SK-N-SH treated with all-trans-retinoic acid at 6 μM for 48 hours (cell line): ENCODE data around the gene ICE1.

Source experiments
- ATAC-seq: fragments of 200-7000 bp; cut with Tn5 transposase; 3 replicates; pipeline ENCODE4 v1.9.1; 2020; ENCODE audit warnings: mild to moderate bottlenecking, moderate library complexity
- ARNTL ChIP-seq: fragments of 450-650 bp; formaldehyde crosslinking; IDR thresholded peaks from 2 replicates; pipeline ENCODE4 v1.5.0; 2020; ENCODE audit warnings: low read depth, mild to moderate bottlenecking, moderate library complexity, borderline replicate concordance
- BACH2 ChIP-seq: fragments of 250-450 bp; sonication (Bioruptor Pico); IDR thresholded peaks from 2 replicates; pipeline ENCODE4 v1.9.0; 2021; ENCODE audit warnings: mild to moderate bottlenecking, borderline replicate concordance
- CSDC2 ChIP-seq: fragments of 250-450 bp; sonication (Bioruptor Pico); IDR thresholded peaks from 2 replicates; pipeline ENCODE4 v1.5.0; 2020; ENCODE audit warnings: mild to moderate bottlenecking, moderate library complexity
- ESRRG ChIP-seq: fragments of 250-450 bp; sonication (Bioruptor Pico); IDR thresholded peaks from 2 replicates; pipeline ENCODE4 v1.6.1; 2021; ENCODE audit warnings: mild to moderate bottlenecking
- GLIS3 ChIP-seq: fragments of 250-450 bp; sonication (Bioruptor Pico); IDR thresholded peaks from 2 replicates; pipeline ENCODE4 v1.5.0; 2020; ENCODE audit warnings: mild to moderate bottlenecking, moderate library complexity
- PPARA ChIP-seq: fragments of 250-450 bp; sonication (Bioruptor Pico); IDR thresholded peaks from 2 replicates; pipeline ENCODE4 v1.5.0; 2020; ENCODE audit warnings: mild to moderate bottlenecking, borderline replicate concordance
- RARB ChIP-seq: fragments of 250-450 bp; sonication (Bioruptor Pico); IDR thresholded peaks from 2 replicates; pipeline ENCODE4 v1.8.0; 2021; ENCODE audit warnings: mild to moderate bottlenecking, moderate library complexity
- SNAI2 ChIP-seq: fragments of 250-450 bp; sonication (Bioruptor Pico); IDR thresholded peaks from 2 replicates; pipeline ENCODE4 v1.5.0; 2020; ENCODE audit warnings: mild to moderate bottlenecking, moderate library complexity
- TOX ChIP-seq: fragments of 250-450 bp; sonication (Bioruptor Pico); IDR thresholded peaks from 2 replicates; pipeline ENCODE4 v1.8.0; 2021; ENCODE audit warnings: mild to moderate bottlenecking, moderate library complexity, borderline replicate concordance
- ZC3H10 ChIP-seq: fragments of 250-450 bp; sonication (Bioruptor Pico); IDR thresholded peaks from 2 replicates; pipeline ENCODE4 v1.5.1; 2021; ENCODE audit warnings: mild to moderate bottlenecking, moderate library complexity
- ZFP3 ChIP-seq: fragments of 250-450 bp; sonication (Bioruptor Pico); IDR thresholded peaks from 2 replicates; pipeline ENCODE4 v1.5.0; 2020; ENCODE audit warnings: mild to moderate bottlenecking, moderate library complexity
- ZFP30 ChIP-seq: fragments of 450-650 bp; formaldehyde crosslinking; IDR thresholded peaks from 2 replicates; pipeline ENCODE4 v1.5.0; 2022; ENCODE audit warnings: mild to moderate bottlenecking, moderate library complexity
- ZNF565 ChIP-seq: fragments of 450-650 bp; formaldehyde crosslinking; conservative IDR thresholded peaks from 2 replicates; pipeline ENCODE4 v1.5.0; 2020; ENCODE audit warnings: low read depth, mild to moderate bottlenecking, moderate library complexity
- ZNF70 ChIP-seq: fragments of 450-650 bp; formaldehyde crosslinking; IDR thresholded peaks from 2 replicates; pipeline ENCODE4 v1.5.0; 2020; ENCODE audit warnings: mild to moderate bottlenecking, moderate library complexity
- ZNF8 ChIP-seq: fragments of 450-650 bp; formaldehyde crosslinking; IDR thresholded peaks from 2 replicates; pipeline ENCODE4 v1.5.0; 2020; ENCODE audit warnings: mild to moderate bottlenecking, moderate library complexity
- TF ChIP-seq, protein P1 (sequence below): fragments of 250-450 bp; sonication (Bioruptor Pico); IDR thresholded peaks from 2 replicates; pipeline ENCODE4 v1.5.1; 2020; ENCODE audit warnings: low read depth, mild to moderate bottlenecking, moderate library complexity
- TF ChIP-seq, protein P2 (sequence below): fragments of 250-450 bp; sonication (Bioruptor Pico); IDR thresholded peaks from 2 replicates; pipeline ENCODE4 v1.5.1; 2021; ENCODE audit warnings: mild to moderate bottlenecking, moderate library complexity
- TF ChIP-seq, protein P3 (sequence below): fragments of 250-450 bp; sonication (Bioruptor Pico); IDR thresholded peaks from 2 replicates; pipeline ENCODE4 v1.8.0; 2020; ENCODE audit warnings: mild to moderate bottlenecking, moderate library complexity, borderline replicate concordance
- TF ChIP-seq, protein P4 (sequence below): fragments of 250-450 bp; sonication (Bioruptor Pico); IDR thresholded peaks from 2 replicates; pipeline ENCODE4 v1.5.0; 2020; ENCODE audit warnings: mild to moderate bottlenecking, moderate library complexity

Gene ICE1

DNA sequence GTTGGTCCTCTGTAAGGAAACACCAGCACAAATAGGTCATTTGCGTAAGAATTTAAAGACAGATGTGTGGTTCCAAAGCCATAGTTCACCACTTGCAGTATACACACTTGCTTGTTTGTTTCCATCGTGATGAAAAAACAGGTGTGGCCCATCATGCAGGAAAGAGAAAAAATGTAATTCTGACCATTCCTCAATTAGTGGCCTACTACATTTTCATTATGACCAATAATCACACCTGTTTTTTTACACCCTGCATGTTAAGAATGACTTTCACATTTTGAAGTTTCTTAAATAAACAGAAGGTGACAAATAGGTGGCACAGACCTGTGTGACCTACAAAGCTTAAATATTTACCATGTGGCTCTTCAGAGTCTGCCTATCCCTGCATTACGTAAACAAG lies 2.2 kb upstream of the ICE1 start:
- no peak for ATAC-seq
- TF ChIP-seq ZNF70 (CRISPR knock-in tag) (no peak), ZNF565 (no peak), ZFP30 (CRISPR knock-in tag) (no peak), ARNTL (CRISPR knock-in tag) (no peak), PPARA (CRISPR knock-in tag) (no peak), ZFP3 (CRISPR knock-in tag) (no peak)
- TF ChIP-seq, protein P1, sequence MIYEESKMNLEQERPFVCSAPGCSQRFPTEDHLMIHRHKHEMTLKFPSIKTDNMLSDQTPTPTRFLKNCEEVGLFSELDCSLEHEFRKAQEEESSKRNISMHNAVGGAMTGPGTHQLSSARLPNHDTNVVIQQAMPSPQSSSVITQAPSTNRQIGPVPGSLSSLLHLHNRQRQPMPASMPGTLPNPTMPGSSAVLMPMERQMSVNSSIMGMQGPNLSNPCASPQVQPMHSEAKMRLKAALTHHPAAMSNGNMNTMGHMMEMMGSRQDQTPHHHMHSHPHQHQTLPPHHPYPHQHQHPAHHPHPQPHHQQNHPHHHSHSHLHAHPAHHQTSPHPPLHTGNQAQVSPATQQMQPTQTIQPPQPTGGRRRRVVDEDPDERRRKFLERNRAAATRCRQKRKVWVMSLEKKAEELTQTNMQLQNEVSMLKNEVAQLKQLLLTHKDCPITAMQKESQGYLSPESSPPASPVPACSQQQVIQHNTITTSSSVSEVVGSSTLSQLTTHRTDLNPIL (CRISPR knock-in tag): no peak
- TF ChIP-seq, all 23 proteins: peak for 0

DNA sequence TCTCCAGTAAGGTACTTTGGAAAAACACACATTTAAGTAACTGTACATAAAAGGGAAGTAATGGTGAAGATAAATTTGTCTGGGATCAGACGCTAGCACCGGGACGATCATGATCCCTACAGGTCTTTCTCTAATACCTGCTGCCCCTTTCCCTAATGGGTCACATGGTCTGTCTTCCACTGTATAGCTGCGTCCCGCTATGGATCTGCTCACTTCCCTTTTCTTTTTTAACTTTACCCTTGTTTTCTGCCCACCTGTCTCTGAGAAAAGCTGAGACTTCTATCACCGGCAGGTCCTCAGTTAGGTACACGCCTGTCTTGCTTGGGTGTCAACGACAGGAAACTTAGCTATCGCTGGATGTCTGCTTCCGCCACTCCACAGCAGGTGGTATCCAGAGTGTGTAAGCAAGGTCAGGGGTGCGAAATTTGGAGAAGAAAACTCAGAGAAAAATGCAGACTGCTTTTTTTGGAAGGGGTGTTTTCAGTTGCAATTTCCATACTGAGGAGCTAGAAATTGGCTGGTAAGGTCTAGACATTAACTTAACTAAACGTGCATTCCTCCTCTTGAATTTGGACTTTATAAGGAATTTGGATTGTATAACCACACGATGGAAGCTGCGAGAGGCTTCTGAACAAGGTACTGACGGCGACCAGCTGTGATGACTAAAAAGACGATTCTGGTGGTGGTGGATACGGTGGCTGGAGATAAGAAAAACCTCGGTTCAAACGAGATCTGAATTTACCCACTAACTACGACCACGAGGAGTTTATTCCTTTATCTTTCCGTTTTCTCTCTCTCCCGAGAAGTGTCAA lies 1.1 kb upstream of the ICE1 start:
- TF ChIP-seq ARNTL (CRISPR knock-in tag): no peak
- ATAC-seq: peak; percentile 5

DNA sequence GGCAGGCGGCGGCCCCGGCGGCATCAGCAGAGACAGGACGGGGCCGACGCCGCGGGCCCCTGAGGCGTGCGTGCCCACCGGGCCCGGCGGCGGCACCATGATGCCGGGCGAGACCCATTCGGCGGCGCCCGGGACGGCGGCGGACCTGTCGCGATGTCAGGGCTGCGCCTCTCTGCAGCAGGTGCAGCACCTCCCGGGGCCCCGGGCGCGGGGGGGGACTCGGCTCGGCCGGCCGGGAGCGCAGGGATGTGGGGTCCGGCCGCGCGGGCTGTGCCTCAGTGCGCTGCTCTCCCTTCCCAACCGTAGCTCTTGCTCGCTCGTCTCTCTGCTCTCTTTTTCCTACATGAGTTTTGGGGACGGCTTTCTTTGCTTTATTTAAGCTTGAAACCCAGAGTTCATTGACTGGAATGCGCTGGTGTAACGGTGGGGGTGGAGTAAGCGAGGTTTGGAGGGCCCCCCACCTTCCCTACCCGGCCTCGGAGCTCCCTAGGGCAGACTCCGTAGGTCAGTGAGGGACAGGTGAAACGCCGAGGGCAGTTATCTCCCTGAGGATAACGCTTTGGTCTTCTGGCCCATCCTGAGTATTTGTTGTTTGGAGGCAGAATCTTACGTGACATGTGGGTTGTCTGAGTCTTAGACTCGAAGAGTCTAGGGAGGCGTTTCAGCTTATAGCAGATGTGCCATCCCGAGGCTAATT lies 490 bp downstream of the ICE1 start:
- peak; percentile 30 for ATAC-seq
- TF ChIP-seq ZC3H10: no peak

DNA sequence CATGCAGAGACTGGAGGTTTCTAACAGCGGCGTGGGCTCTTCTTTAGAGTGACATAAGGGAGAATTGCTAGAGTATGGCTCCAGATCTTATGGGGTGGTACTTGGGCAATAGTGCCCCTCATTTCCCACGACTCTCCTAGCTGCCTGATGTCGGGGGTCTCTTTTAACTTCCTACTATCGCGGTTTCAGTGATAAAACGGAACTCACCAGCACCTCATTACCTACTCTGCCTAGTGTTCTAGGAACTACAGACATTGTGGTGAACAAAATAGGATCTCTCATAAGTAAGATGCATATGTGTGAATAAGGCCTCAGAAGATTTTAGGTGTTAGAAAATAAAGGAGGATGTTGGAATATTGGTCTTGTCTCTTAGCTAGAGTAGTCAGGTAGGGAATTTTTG lies 1.1 kb downstream of the ICE1 start:
- TF ChIP-seq ARNTL (CRISPR knock-in tag): no peak
- TF ChIP-seq, protein P2, sequence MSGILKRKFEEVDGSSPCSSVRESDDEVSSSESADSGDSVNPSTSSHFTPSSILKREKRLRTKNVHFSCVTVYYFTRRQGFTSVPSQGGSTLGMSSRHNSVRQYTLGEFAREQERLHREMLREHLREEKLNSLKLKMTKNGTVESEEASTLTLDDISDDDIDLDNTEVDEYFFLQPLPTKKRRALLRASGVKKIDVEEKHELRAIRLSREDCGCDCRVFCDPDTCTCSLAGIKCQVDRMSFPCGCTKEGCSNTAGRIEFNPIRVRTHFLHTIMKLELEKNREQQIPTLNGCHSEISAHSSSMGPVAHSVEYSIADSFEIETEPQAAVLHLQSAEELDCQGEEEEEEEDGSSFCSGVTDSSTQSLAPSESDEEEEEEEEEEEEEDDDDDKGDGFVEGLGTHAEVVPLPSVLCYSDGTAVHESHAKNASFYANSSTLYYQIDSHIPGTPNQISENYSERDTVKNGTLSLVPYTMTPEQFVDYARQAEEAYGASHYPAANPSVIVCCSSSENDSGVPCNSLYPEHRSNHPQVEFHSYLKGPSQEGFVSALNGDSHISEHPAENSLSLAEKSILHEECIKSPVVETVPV: no peak
- no peak for TF ChIP-seq GLIS3 (CRISPR knock-in tag)
- TF ChIP-seq ZNF565: no peak
- no peak for TF ChIP-seq ZFP3 (CRISPR knock-in tag)
- TF ChIP-seq BACH2 (CRISPR knock-in tag): no peak
- TF ChIP-seq ZC3H10: no peak
- TF ChIP-seq, protein P3, sequence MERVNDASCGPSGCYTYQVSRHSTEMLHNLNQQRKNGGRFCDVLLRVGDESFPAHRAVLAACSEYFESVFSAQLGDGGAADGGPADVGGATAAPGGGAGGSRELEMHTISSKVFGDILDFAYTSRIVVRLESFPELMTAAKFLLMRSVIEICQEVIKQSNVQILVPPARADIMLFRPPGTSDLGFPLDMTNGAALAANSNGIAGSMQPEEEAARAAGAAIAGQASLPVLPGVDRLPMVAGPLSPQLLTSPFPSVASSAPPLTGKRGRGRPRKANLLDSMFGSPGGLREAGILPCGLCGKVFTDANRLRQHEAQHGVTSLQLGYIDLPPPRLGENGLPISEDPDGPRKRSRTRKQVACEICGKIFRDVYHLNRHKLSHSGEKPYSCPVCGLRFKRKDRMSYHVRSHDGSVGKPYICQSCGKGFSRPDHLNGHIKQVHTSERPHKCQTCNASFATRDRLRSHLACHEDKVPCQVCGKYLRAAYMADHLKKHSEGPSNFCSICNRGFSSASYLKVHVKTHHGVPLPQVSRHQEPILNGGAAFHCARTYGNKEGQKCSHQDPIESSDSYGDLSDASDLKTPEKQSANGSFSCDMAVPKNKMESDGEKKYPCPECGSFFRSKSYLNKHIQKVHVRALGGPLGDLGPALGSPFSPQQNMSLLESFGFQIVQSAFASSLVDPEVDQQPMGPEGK (CRISPR knock-in tag): no peak
- no peak for TF ChIP-seq ZNF70 (CRISPR knock-in tag)
- TF ChIP-seq, protein P4, sequence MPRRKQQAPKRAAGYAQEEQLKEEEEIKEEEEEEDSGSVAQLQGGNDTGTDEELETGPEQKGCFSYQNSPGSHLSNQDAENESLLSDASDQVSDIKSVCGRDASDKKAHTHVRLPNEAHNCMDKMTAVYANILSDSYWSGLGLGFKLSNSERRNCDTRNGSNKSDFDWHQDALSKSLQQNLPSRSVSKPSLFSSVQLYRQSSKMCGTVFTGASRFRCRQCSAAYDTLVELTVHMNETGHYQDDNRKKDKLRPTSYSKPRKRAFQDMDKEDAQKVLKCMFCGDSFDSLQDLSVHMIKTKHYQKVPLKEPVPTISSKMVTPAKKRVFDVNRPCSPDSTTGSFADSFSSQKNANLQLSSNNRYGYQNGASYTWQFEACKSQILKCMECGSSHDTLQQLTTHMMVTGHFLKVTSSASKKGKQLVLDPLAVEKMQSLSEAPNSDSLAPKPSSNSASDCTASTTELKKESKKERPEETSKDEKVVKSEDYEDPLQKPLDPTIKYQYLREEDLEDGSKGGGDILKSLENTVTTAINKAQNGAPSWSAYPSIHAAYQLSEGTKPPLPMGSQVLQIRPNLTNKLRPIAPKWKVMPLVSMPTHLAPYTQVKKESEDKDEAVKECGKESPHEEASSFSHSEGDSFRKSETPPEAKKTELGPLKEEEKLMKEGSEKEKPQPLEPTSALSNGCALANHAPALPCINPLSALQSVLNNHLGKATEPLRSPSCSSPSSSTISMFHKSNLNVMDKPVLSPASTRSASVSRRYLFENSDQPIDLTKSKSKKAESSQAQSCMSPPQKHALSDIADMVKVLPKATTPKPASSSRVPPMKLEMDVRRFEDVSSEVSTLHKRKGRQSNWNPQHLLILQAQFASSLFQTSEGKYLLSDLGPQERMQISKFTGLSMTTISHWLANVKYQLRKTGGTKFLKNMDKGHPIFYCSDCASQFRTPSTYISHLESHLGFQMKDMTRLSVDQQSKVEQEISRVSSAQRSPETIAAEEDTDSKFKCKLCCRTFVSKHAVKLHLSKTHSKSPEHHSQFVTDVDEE: no peak
- no peak for TF ChIP-seq ESRRG (CRISPR knock-in tag)
- no peak for TF ChIP-seq ZNF8 (CRISPR knock-in tag)
- no peak for TF ChIP-seq SNAI2 (CRISPR knock-in tag)
- no peak for TF ChIP-seq TOX (CRISPR knock-in tag)
- TF ChIP-seq, all 23 proteins: peak for 0
- ATAC-seq: no peak

DNA sequence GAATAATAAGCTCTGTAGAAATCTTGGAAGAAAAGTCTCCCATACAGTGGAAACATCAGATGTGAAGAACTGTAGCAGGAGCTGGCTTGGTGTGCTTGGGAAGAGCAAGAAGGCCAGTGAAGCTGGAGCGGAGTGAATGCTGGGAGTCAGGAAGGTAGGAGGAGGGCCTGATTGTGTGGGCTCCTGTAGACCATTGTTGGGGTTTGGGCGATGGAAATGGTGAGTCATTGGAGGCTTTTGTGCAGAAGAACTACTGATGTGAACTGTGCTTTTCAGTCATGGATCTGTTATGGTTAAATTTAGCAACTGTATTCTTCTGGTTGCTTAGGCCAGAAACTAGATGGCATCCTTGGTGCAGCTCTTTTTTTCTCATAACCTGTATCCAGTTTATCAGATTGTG lies 2.3 kb downstream of the ICE1 start:
- no peak for ATAC-seq
- no peak for TF ChIP-seq ZNF8 (CRISPR knock-in tag)
- no peak for TF ChIP-seq ESRRG (CRISPR knock-in tag)
- TF ChIP-seq, protein P3 (CRISPR knock-in tag): no peak
- no peak for TF ChIP-seq RARB (CRISPR knock-in tag)
- no peak for TF ChIP-seq ZNF70 (CRISPR knock-in tag)
- TF ChIP-seq ARNTL (CRISPR knock-in tag): no peak
- no peak for TF ChIP-seq ZNF565
- TF ChIP-seq CSDC2 (CRISPR knock-in tag): no peak
